Measurements from ENCODE around the gene LYPD8.
"Not testable (repeated sequence)": the region's sequence is repeated elsewhere in the genome, so short reads cannot be mapped to it uniquely, and the experiment has no call there.

LYPD8 gene, protein sequence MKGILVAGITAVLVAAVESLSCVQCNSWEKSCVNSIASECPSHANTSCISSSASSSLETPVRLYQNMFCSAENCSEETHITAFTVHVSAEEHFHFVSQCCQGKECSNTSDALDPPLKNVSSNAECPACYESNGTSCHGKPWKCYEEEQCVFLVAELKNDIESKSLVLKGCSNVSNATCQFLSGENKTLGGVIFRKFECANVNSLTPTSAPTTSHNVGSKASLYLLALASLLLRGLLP

DNA sequence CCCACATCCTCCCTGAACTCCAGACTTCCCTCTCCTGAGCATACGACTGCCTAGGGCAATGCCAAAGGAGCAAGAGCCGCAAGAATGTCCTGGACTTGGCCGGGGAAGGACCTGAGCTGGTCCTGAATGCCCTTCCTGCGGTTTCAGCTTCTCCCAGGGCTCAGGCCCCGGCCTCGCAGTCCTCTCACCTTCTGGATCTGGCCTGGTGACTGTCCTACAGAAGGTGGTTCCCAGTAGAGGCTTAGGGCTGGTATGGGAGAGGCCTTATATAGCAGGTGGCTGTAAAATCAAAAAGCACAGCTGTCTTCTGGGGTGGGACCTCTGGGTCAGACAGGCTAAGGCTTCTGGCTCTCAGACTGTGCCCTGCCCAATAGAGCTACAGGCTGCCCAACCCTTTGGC is at the start of gene LYPD8:
Gene LYPD8, minus strand, starts transcription at position 243 of the 400 bp plus-strand sequence. CDS start 4,678 bp downstream, outside the sequence.
- no peaks in the 10 kb centered on the region for H3K27me3 Mint-ChIP-seq (ENCODE audit: low read depth)
- no peak within 1 kb of the TSS for H3K4me3 Mint-ChIP-seq
- no peak within 1 kb of the TSS for H3K27ac Mint-ChIP-seq
- H3K4me1 Mint-ChIP-seq (ENCODE audit: low read depth): peaks cover 8% of the 10 kb centered on the region
- no peaks in the 10 kb centered on the region for H3K9me3 Mint-ChIP-seq
- no peaks in the 10 kb centered on the region for H3K36me3 Mint-ChIP-seq (ENCODE audit: low read depth)

DNA sequence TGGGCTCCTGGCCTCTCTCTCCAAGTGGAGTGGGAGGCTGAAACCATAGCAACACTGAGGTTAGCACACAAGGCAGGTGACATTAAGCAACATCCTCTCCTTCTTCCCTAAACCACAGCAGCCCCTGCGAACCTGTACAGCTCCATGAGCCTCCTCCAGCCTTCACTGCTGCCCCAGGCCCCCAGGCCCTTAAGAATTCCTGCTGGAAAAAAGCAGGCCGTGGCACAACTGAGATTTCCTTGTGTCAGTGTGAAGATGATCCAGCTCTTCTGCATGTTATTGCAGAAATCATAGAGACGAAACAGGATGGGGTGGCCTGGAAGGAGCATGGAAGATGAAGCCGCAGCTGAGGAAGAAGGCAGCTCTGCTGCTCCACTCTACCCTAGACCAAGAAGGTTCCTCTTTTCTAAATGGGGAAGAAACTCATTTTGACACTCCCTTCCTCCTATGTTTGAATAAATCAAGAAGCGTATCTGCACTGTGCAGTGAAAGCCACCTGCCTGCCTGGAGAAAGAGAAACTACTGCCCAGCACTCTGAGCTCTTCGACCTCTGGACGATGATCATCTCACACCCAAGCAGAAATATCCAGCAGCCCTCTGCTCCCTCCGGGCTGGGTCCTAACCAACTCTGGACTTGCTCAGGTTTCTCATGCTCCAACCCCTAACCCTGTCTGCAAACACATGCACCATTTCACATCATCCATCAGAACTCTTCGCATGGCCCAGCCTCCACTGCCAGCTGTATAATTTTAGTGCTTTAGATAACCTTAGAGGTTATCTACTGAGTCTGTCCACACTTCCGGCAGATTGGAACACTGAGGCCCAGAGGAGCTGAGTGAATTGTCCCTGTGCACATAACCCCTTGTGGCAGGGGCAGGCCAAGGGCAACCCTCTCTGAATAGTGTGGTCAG is 49.5 kb upstream of the LYPD8 start:
- Mint-ChIP-seq H3K27ac (no peak overlapping the region), H3K4me1 (ENCODE audit: low read depth) (peaks cover 4% of the 10 kb centered on the region), H3K27me3 (ENCODE audit: low read depth) (peaks cover 3% of the 10 kb centered on the region), H3K4me3 (no peak overlapping the region), H3K9me3 (no peaks in the 10 kb centered on the region), H3K36me3 (ENCODE audit: low read depth) (no peaks in the 10 kb centered on the region)

DNA sequence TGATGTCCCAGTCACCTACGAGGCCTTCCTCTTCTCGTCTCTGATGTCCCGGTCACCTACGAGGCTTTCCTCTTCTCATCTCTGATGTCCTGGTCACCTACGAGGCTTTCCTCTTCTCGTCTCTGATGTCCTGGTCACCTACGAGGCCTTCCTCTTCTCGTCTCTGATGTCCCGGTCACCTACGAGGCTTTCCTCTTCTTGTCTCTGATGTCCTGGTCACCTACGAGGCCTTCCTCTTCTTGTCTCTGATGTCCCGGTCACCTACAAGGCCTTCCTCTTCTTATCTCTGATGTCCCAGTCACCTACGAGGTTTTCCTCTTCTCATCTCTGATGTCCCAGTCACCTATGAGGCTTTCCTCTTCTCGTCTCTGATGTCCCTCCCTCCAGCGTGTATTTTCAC is 47.9 kb upstream of the LYPD8 start:
- H3K4me1 Mint-ChIP-seq (ENCODE audit: low read depth); H3K27ac Mint-ChIP-seq; H3K36me3 Mint-ChIP-seq (ENCODE audit: low read depth); H3K27me3 Mint-ChIP-seq (ENCODE audit: low read depth); H3K4me3 Mint-ChIP-seq; H3K9me3 Mint-ChIP-seq: not testable (repeated sequence)

DNA sequence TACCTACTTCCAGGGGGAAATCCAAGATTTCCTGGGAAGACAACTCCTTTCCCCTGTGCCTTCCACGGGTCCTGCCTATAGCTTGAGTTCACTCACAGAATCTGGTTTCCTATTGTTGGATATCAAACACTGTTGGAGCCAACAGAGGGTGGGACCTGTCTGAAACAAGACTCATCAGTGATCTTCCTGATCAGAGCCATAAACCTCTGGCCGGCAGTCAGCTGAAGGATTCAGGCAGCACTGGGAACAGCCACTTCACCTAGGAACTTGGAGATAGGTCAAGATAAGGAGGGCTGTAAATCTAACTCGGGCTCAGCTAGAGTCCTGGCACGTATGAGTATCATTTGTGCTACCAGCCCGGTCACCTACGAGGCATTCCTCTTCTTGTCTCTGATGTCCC is 46.9 kb upstream of the LYPD8 start:
- Mint-ChIP-seq H3K27ac (no peak overlapping the region), H3K27me3 (ENCODE audit: low read depth) (peaks cover 13% of the 10 kb centered on the region), H3K9me3 (no peaks in the 10 kb centered on the region), H3K4me3 (no peak overlapping the region), H3K36me3 (ENCODE audit: low read depth) (no peaks in the 10 kb centered on the region), H3K4me1 (ENCODE audit: low read depth) (peaks cover 4% of the 10 kb centered on the region)

DNA sequence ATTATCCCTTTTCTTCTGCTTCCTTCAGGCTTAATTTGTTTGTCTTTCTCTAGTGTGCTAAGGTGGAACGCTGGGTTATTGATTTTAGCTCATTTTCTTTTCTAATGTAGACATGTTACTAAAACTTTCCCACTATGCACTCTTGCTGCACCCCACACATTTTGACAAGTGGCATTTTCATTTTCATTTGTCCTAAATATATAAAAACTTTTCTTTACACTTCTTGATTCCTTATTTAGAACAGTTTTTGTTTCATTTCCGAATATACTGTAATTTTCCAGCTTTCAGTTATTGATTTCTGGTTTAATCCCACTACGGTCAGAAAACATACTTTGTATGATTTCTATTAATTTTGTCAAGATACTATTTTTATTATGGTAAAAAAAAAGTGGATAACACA is 44.9 kb upstream of the LYPD8 start:
- Mint-ChIP-seq H3K9me3 (no peaks in the 10 kb centered on the region), H3K4me1 (ENCODE audit: low read depth) (peaks cover 4% of the 10 kb centered on the region), H3K27me3 (ENCODE audit: low read depth) (peaks cover 15% of the 10 kb centered on the region), H3K36me3 (ENCODE audit: low read depth) (no peaks in the 10 kb centered on the region), H3K4me3 (no peak overlapping the region), H3K27ac (no peak overlapping the region)

DNA sequence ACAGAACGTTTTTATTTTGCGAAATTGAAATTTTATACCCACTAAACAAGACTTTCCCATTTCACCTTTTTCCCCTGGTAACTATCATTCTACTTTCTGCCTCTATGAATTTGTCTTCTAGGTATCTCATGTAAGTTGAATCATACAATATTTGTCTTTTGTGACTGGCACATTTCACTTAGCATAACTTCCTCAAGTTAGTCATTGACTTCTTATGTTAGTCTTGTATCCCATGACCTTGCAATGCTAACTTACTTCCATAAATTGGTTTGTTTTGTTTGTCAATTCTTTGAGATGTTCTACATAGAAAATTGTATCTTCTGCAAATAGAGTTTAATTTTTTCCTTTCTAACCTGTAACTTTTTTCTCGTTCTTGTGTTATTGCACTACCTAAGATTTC is 43.2 kb upstream of the LYPD8 start:
- peaks cover 4% of the 10 kb centered on the region for H3K9me3 Mint-ChIP-seq
- H3K27me3 Mint-ChIP-seq (ENCODE audit: low read depth): peaks cover 18% of the 10 kb centered on the region
- no peak overlapping the region for H3K4me3 Mint-ChIP-seq
- no peak overlapping the region for H3K27ac Mint-ChIP-seq
- peaks cover 2% of the 10 kb centered on the region for H3K36me3 Mint-ChIP-seq (ENCODE audit: low read depth)
- peaks cover 2% of the 10 kb centered on the region for H3K4me1 Mint-ChIP-seq (ENCODE audit: low read depth)

DNA sequence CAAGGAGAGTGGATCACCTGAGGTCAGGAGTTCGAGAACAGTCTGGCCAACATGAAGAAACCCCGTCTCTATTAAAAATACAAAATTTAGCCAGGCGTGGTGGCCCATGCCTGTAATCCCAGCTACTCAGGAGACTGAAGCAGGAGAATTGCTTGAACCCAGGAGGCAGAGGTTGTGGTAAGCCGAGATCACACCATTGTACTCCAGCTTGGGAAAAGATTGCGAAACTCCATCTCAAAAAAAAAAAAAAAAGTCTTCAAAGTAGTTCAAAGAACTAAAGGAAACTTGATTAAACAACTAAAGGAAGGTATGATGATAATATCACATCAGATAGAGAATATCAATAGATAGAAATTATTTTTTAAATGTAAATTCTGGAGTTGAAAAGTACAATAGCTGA is 39.1 kb upstream of the LYPD8 start:
- H3K36me3 Mint-ChIP-seq (ENCODE audit: low read depth); H3K4me1 Mint-ChIP-seq (ENCODE audit: low read depth); H3K27ac Mint-ChIP-seq; H3K9me3 Mint-ChIP-seq; H3K4me3 Mint-ChIP-seq: not testable (repeated sequence)
- H3K27me3 Mint-ChIP-seq (ENCODE audit: low read depth): peaks cover 15% of the 10 kb centered on the region

DNA sequence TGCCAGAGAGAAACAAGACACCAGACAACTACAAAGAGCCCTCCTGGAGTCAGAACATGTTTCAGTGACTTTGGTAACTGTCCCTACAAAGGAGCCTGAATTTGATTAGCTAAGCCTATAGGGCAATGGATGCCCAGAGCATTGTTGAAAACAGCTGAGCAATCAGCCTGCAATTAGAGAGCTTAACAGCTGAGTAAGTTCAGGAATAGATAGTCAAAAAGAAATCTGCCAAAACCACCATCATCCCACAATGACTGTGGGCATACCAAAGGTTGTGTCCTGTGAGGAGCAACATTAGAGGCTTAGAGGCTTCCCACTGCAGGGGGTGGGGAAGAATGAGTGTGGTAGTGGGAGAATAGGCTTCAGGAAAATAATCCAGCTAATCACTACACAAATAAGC is 38.0 kb upstream of the LYPD8 start:
- no peak overlapping the region for H3K4me3 Mint-ChIP-seq
- peaks cover 4% of the 10 kb centered on the region for H3K9me3 Mint-ChIP-seq
- peaks cover 4% of the 10 kb centered on the region for H3K4me1 Mint-ChIP-seq (ENCODE audit: low read depth)
- no peak overlapping the region for H3K27ac Mint-ChIP-seq
- H3K36me3 Mint-ChIP-seq (ENCODE audit: low read depth): peaks cover 2% of the 10 kb centered on the region
- H3K27me3 Mint-ChIP-seq (ENCODE audit: low read depth): peaks cover 18% of the 10 kb centered on the region

DNA sequence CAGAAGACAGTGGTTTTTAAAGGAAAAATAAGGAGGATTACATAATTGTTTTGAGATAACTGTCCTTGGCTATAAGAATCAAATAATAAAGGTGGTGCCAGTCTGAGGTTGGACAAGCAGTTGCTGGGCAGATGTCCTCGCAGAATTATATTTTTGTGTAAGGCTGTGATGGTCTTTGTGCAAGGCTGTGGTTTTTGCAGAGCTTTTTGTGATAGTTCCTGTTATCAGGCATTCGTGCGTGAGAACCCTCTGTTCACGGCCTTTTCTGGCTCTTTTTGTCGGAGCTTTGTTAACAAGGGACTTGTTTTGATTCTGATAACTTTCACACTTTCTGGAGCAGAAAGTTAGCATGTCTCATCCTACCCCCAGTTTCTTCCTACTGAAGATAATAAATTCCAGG is 36.8 kb upstream of the LYPD8 start:
- Mint-ChIP-seq H3K4me1 (ENCODE audit: low read depth) (peaks cover 4% of the 10 kb centered on the region), H3K27me3 (ENCODE audit: low read depth) (peaks cover 7% of the 10 kb centered on the region), H3K4me3 (no peak overlapping the region)

DNA sequence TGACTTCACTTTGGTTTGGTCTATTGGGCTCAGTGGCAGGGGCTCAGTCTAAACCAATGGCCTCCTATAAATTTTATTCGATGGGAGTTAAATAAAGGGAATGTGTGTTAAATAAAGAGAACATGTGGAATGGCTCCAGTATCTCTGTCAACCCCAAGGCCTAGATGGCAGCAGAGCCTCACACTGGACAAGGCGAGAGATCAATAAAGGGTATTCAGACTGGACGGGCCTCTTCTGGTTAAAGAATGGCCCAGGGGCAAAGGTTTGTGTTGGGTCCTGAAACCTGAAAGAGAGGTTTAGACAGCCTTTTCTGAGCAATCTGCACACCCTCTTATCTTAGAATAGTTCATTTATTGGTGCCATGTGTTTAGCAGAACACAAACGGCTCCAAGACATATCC is 35.5 kb upstream of the LYPD8 start:
- H3K36me3 Mint-ChIP-seq (ENCODE audit: low read depth): peaks cover 2% of the 10 kb centered on the region
- H3K27ac Mint-ChIP-seq: no peak overlapping the region
- peaks cover 4% of the 10 kb centered on the region for H3K9me3 Mint-ChIP-seq
- H3K4me1 Mint-ChIP-seq (ENCODE audit: low read depth): peaks cover 4% of the 10 kb centered on the region
- H3K4me3 Mint-ChIP-seq: no peak overlapping the region
- H3K27me3 Mint-ChIP-seq (ENCODE audit: low read depth): peaks cover 6% of the 10 kb centered on the region

More for the DNA sequence above, 36.8 kb upstream of the LYPD8 start:
- Mint-ChIP-seq H3K27ac (no peak overlapping the region), H3K9me3 (peaks cover 4% of the 10 kb centered on the region), H3K36me3 (ENCODE audit: low read depth) (peaks cover 2% of the 10 kb centered on the region)

DNA sequence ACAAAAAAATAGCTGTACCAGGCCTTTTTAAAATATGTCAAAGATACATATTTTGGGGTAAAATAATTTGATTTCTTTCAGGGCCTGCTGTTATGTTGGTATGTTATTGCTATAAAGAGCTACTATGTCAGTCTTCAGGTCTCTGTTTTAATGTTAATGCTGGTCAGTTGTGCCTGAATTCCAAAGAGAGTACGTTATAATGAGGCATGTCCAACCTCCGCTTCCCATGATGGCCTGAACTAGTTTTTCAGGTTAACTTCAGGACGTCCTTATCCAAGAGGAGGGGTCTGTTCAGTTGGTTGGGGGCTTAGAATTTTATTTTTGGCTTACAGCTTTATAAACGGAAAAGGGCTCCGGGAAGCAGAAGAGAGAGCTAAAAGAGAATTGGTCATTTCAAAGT is 34.9 kb upstream of the LYPD8 start:
- Mint-ChIP-seq H3K36me3 (ENCODE audit: low read depth) (peaks cover 2% of the 10 kb centered on the region), H3K4me1 (ENCODE audit: low read depth) (peaks cover 4% of the 10 kb centered on the region), H3K4me3 (no peak overlapping the region), H3K27me3 (ENCODE audit: low read depth) (peaks cover 6% of the 10 kb centered on the region), H3K9me3 (peaks cover 4% of the 10 kb centered on the region), H3K27ac (no peak overlapping the region)

DNA sequence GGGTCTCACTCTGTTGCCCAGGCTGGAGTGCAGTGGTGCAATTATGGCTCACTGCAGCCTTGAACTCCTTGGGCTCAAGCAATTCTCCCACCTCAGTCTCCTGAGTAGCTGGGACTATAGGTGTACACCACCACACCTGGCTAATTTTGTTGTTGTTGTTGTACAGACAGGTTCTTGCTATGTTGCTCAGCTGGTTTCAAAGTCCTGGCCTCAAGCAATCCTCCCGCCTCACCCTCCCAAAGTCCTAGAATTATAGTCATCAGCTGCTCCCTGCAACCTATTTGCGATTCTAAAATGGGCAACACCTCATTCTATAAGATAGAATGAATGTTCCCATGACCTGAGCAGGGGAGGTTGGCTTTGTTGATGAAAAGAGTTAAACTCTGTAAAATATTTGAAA is 33.8 kb upstream of the LYPD8 start:
- H3K4me3 Mint-ChIP-seq; H3K4me1 Mint-ChIP-seq (ENCODE audit: low read depth); H3K36me3 Mint-ChIP-seq (ENCODE audit: low read depth); H3K27ac Mint-ChIP-seq; H3K27me3 Mint-ChIP-seq (ENCODE audit: low read depth); H3K9me3 Mint-ChIP-seq: not testable (repeated sequence)

DNA sequence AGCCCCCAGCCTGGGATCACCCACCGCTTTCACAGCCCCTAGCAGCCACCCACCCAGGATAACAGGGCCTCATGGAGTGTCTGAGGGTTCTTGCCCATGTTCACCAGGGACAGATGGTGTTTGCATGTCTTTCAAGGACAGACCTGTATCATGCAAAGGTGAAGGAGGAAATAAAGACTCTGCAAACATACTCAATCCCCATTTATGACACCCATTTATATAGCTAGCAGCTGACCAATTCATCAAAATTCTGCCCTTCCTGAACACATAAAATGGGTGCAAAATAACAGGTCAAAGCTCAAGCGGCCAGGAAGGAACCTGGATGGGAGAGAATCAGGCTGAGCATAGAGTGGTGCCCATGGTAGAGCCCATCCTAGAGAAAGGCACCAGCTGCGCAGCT is 32.8 kb upstream of the LYPD8 start:
- Mint-ChIP-seq H3K9me3 (no peaks in the 10 kb centered on the region), H3K27me3 (ENCODE audit: low read depth) (peaks cover 6% of the 10 kb centered on the region), H3K36me3 (ENCODE audit: low read depth) (no peaks in the 10 kb centered on the region)

DNA sequence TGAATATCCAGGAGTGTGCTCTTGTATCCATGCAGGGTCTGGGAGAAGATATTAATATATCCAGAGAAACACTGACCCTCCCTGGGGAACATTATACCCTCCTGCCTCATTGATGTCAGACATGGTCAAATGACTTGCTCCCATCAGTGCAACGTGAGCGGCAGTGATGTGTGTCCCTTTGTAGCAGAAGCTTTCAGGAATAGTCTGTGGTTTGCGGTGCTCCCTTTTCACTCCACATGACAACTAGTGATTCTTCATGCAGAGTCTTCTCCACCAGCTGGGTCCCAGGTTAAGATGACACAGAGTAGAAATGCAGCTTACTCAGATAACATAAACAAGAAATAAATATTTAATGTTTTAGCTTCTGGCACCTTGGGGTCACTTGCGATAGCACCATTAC is 31.9 kb upstream of the LYPD8 start:
- no peaks in the 10 kb centered on the region for H3K36me3 Mint-ChIP-seq (ENCODE audit: low read depth)
- no peaks in the 10 kb centered on the region for H3K9me3 Mint-ChIP-seq
- H3K27ac Mint-ChIP-seq: no peak overlapping the region
- H3K4me3 Mint-ChIP-seq: no peak overlapping the region
- H3K27me3 Mint-ChIP-seq (ENCODE audit: low read depth): peaks cover 11% of the 10 kb centered on the region
- H3K4me1 Mint-ChIP-seq (ENCODE audit: low read depth): no peaks in the 10 kb centered on the region

More for the DNA sequence above, 32.8 kb upstream of the LYPD8 start:
- H3K4me3 Mint-ChIP-seq: no peak overlapping the region
- no peak overlapping the region for H3K27ac Mint-ChIP-seq
- no peaks in the 10 kb centered on the region for H3K4me1 Mint-ChIP-seq (ENCODE audit: low read depth)

DNA sequence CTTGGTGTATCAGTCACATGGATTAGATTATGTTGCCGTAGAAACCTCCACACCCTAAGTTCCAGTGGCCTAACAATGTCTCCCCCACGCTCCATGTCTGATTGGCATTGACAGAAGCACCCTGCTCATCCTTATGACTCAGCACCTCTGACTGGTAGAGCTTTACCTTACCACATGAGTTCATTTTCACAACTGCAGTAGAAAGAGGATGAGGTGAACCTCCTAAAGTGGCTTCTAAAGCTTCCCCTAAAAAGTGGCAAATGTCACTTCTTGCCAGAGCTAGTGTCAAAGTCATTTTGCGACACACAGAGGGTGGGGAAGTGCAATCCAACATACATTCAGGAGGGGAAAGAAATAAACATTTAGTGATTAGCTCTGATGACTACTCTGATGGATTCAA is 30.6 kb upstream of the LYPD8 start:
- H3K9me3 Mint-ChIP-seq: peaks cover 7% of the 10 kb centered on the region
- no peaks in the 10 kb centered on the region for H3K4me1 Mint-ChIP-seq (ENCODE audit: low read depth)
- no peak overlapping the region for H3K27ac Mint-ChIP-seq
- H3K4me3 Mint-ChIP-seq: no peak overlapping the region
- H3K36me3 Mint-ChIP-seq (ENCODE audit: low read depth): no peaks in the 10 kb centered on the region
- H3K27me3 Mint-ChIP-seq (ENCODE audit: low read depth): peaks cover 11% of the 10 kb centered on the region

Data from T-helper 1 cell treated with Interleukin-12 subunit alpha and Interleukin-12 subunit beta and Interleukin-4 antibody, amounts not matched to agents 30 μg/mL and 1 μg/mL, for 36 hours (primary cell).